DLD1 (cell line): ENCODE data around the gene CSK.

Experiments
- in situ Hi-C: cut with HindIII; loops from 2 replicates; pipeline ENCODE4 v1.10.0; 2017; ENCODE audit warnings: low sequenced_read_pairs

CSK gene

DNA sequence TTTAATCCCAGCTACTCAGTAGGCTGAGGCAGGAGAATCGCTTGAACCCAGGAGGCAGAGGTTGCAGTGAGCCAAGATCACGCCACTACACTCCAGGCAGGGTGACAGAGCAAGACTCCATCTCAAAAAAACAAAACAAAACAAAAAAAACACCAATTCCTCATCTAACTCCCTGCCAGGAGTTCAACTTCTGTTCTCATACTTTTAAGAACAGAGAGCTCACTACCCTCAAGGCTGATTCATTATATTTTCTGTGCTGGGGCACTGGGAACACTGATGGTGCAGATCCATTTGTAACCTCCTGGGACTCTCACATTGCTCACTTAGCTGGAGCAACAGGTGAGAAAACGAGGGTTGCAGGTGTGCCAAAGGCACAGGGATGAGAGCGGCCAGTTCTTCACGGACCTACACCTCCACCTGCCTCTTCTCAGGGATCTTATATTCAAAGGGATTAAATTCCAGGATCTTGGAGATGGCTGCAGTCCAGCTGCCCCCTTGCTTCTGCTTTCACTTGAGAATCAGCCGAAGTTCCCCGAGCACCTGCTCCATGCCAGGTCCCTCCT lies 12.3 kb upstream of the CSK start:
- in situ Hi-C loops: loop anchor here (5.0 to 10.0 kb wide), 2 partner anchors 137 to 395 kb away; no protein-coding TSS in a partner anchor

- in situ Hi-C loops: loop anchor here (5.0 to 10.0 kb wide), 2 partner anchors 138 to 396 kb away; no protein-coding TSS in a partner anchor
Measured at GRCh38 chr15:74770211-74770903, 11.5 kb upstream of the CSK start.

DNA sequence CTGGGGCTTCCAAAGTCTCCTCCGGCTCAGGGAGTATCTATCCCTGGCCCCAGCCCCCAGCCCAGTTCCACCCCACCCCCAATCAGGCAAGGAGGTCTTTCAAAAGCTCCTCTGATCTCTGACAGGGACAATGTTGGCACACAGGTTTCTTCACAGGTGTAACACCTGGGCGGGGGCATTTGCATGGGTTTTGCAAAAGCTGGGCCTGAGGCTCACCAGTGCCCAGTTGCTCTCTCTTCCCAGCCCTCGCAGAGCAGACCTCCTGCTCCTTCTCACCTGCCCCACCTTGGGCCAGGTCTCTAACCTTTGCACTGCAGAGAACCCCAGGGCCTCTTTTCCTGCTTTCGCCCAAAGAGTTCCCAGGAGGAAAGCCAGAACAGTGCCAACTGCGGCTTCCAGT lies 8.6 kb upstream of the CSK start:
- in situ Hi-C loops: loop anchor here (5.0 to 10.0 kb wide), 2 partner anchors 141 to 399 kb away; no protein-coding TSS in a partner anchor

GRCh38 chr15:74773731-74774252 lies 8.1 kb upstream of the CSK start:
- in situ Hi-C loops: loop anchor here (5.0 to 10.0 kb wide), 2 partner anchors 141 to 399 kb away; no protein-coding TSS in a partner anchor

GRCh38 chr15:74775132-74775562 lies 6.7 kb upstream of the CSK start:
- in situ Hi-C loops: loop anchor here (10.0 kb wide), 1 partner anchor 400 kb away; no protein-coding TSS in a partner anchor

- in situ Hi-C loops: loop anchor here (10.0 kb wide), 1 partner anchor 401 kb away; no protein-coding TSS in a partner anchor
Measured at GRCh38 chr15:74775894-74776293, 6.0 kb upstream of the CSK start.

DNA sequence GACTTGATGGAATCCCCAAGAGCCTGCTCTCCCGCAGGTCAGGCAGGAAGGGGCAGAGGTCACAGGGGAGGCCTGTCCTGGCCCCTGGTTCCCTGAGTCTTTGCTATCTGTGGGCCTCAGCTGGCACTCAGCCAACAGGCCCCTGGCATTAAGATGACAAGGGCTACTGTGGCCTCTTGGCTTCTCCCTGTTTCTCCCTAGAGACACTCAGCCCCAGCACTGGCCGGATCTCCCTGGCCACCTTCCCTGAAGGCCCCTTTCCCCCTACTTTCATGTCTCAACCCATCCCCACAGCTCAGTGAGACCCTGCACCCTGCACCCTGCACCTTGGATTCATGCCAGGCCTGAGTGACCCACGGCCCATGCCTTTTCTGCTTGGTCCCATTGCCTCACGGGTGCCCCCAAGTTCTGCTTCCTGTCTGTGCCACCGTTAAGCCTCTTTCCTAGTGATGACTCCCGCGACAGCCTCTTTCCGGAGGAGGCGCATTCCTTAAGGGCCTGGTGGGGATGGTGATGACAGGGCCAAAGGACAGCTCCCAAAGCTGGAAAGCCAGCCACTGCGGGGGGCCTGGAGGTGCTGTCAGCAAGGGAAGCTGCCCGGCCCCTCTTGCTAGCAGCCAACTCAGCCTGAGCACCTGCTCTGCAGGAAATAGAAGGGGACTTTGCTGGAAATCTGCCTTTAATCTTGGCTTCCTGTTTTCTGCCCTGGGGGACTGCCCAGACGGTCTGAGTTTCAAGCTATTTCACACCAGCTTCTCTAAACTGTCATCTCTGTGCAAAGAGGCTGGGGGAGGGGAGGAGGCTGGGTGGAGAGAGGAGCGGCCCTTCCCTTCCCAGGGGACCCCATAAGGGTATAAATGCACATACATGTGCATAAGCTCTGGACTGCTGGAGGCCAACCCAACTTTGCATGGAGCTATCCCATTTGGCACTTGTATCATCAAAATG lies 4.8 kb upstream of the CSK start:
- in situ Hi-C loops: loop anchor here (10.0 kb wide), 1 partner anchor 402 kb away; no protein-coding TSS in a partner anchor

GRCh38 chr15:74777769-74778598 lies 3.9 kb upstream of the CSK start:
- in situ Hi-C loops: loop anchor here (10.0 kb wide), 1 partner anchor 403 kb away; no protein-coding TSS in a partner anchor

GRCh38 chr15:74778599-74778970 lies 3.3 kb upstream of the CSK start:
- in situ Hi-C loops: loop anchor here (10.0 kb wide), 1 partner anchor 404 kb away; no protein-coding TSS in a partner anchor

DNA sequence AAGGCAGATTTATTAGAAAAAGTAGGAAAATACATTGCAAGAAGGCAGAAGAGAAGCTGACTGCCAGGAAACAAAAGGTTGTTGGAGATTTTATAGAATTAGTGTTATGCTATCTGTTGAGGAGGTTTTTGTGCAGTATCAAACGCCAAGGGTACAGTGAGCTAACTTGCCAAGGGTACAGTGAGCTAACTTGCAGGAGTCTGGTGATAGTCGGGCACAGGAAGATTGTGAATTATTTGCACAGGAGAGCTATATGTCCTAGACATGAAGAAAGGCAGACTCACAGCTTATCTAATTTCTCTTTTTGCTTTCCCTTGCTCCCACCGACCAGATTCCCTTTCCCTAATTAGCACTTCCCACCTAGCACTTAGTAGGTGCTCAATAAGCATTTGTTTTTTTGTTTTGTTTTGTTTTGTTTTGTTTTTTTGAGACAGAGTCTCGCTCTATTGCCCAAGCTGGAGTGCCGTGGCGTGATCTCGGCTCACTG lies 2.7 kb upstream of the CSK start:
- in situ Hi-C loops: loop anchor here (10.0 kb wide), 1 partner anchor 404 kb away; no protein-coding TSS in a partner anchor

- in situ Hi-C loops: no loop called here
Measured at GRCh38 chr15:74780523-74781430, 1.1 kb upstream of the CSK start.

DNA sequence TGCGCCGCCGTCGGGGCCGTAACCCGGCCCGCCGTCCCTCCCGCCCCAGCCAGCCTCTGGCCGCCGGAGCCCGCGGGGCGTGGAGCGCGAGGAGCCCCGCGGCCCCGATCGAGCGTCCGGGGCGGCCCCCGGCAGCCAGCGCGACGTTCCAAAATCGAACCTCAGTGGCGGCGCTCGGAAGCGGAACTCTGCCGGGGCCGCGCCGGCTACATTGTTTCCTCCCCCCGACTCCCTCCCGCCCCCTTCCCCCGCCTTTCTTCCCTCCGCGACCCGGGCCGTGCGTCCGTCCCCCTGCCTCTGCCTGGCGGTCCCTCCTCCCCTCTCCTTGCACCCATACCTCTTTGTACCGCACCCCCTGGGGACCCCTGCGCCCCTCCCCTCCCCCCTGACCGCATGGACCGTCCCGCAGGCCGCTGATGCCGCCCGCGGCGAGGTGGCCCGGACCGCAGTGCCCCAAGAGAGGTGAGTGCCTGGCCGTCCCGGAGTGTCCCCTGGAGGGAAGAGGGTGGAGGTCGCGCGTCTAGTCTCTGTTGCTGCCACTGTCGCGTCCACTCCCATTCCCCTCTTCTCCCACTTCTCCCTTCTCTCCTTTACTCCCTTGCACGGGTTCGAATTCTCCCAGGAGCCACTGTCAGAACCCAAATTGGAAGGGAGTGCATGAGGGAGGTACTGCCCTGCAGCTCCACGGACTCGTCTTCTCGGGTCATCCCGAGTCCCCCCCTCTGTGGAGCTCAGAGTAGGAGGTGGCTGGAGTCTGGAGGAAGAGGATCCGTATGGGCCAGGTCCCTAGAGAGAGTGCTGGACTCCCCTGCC lies 585 bp downstream of the CSK start:
- in situ Hi-C loops: no loop called here

DNA sequence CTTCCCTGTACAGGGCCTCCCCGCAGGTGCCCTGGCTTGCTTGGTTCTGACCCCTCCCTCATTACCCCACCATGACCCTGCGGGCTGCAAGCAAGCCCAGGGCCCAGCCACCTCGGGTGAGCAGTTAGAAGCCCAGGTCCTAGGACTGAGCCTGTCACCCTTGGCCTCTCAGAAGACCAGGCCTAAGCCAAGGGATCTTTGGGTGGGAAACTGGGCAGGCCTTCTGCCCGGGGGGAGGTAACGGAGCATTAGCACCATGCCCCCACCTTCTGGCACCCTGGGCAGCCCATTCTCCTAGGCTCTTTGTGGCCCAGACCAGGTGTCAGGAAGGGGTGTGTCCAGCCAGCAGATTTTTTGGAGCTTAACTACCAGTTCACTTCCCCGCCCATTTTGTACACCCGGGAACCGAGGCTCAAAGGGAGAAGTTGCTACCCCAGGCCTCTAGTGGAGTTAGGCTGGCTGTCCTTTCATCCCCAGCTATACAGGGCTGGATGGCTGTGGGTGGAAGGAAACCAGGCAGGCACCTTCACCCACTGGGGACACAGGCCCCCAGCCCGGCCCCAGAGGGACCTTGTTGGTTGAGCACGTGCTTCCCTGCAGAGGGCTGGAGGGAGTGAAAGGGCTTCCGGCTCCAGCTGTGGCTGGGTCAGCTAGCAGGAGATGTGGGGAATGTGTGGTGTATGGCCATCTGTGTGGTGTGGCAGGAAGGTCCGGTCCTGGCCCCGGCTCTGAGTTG lies 1.4 kb downstream of the CSK start:
- in situ Hi-C loops: no loop called here

GRCh38 chr15:74783808-74784175 lies 1.9 kb downstream of the CSK start:
- in situ Hi-C loops: no loop called here

GRCh38 chr15:74784426-74785193 lies 2.7 kb downstream of the CSK start:
- in situ Hi-C loops: no loop called here
